A172 (cell line): ENCODE measurements around the gene NUSAP1. TPM values are rescaled to one million over a fixed set of nuclear protein-coding genes. Genes with fewer than 3 reads are reported as not detected.
A peak's percentile ranks its signal among the peaks of the same experiment; 100 is the strongest.
"Not testable (repeated sequence)": the region's sequence is repeated elsewhere in the genome, so short reads cannot be mapped to it uniquely, and the experiment has no call there.

Experiments used
- DNase-seq: peaks from one replicate; pipeline ENCODE4 v3.0.0-alpha.2; 2015; ENCODE audit warnings: low spot score
- total RNA-seq: library from RNA; depleted of rRNA; stranded (reverse); fragments of >200 nt; shearing (Covaris generic); gene quantifications from 2 replicates; pipeline ENCODE4 v1.2.3, GENCODE V29; 2014; rRNA removed

NUSAP1 gene
- total RNA-seq, 1 experiment from 2014 or later = 215 TPM

- no peak for DNase-seq
These were observed 78.8 kb downstream of the NUSAP1 start for GRCh38 chr15:41411441-41411840.

DNA sequence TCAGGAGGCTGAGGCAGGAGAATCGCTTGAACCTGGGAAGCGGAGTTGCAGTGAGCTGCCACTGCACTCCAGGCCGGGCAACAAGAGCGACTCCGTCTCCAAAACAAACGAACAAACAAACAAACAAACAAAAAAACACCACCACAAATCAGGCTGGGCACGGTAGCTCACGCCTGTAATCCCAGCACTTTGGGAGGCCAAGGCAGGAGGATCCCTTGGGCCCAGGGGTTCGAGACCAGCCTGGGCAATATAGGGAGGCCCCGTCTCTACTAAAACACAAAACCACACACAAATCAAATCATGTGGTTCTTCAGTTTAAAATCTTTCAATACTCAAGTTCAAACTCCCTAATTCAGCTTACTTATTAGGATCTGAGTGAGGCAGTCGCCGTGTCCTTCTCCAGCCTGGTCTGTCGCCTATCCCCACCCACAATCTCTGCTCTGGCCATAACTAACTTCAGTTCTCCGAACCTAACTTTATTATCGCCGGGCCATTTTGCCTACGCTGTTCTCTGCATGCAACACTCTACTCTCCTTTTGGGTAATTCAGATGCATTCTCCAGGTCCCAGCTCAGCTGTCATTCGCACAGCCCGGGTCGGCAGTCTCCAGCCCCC lies 83.6 kb downstream of the NUSAP1 start:
- DNase-seq = no peak

DNA sequence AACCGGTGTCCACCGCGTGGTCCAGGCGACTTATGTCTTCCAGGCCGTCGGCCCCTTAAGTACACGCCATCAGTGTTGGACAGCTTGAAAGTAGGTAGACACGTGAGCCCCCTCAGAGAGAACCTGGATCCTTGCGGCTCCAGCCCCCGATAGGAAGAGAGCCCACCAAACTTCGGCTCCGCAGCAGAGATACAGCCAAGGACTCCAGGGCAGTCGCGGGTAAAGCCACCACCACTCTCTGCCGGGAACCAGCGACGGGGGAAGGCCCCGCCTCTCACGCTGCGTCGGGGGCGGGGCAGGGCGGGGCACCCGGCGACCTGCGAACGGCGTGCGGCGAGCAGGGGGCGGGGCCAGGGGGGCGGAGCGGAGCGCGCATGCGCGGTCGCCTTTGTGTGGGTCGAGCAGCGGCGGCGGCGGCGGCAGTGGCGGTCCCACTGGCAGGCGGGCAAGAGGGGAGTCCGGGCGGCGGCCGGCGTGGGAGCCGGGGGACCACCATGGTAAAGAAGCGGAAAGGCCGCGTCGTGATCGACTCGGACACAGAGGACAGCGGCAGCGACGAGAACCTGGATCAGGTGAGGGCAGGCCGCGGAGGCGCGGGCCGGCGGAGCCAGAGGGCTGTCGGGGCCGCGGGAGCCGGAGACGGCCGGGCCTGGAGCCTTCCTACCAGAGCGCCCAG lies 84.2 kb downstream of the NUSAP1 start, which contains the start of gene RTF1:
RTF1 (plus strand) TSS at position 354 of the 676 bp plus-strand sequence; CDS start at position 375, 21 bp downstream.
- peak; percentile 70 for DNase-seq

- no peak for DNase-seq
These were observed 84.9 kb downstream of the NUSAP1 start for GRCh38 chr15:41417418-41418195.

DNA sequence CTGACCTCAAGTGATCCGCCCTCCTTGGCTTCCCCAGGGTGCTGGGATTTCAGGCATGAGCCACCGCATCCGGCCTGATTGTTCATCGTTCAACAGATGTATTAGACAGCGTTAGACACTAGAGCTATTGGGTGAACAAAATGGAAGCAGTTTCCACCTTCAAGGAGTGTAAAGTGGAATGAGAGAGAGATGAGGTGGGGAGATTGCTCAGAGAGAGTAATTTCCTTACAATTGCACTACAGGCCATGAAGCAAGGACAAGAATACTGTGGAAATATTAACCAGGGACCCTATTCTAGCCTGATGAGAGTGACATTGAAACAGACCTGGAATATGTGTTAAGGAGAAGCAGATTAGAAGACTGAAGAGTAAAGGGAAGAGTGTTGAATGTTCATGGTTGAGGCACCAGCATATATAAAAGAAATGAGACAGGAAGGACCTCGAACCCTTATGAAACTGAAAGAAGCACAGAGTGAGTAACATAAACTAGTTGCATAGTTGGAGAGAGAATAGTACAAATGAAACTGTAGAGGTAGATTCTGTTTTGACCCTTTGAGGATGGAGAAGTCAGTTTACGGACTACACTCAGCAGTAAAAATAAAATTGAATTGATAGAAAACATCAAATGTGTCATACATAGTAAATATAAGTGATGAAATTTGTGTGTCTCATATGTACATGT lies 91.4 kb downstream of the NUSAP1 start:
- DNase-seq = no peak

GRCh38 chr15:41424809-41425208 lies 92.1 kb downstream of the NUSAP1 start:
- DNase-seq = no peak

GRCh38 chr15:41425907-41426306 lies 93.2 kb downstream of the NUSAP1 start:
- not testable (repeated sequence) for DNase-seq

GRCh38 chr15:41429003-41429890 lies 96.6 kb downstream of the NUSAP1 start:
- DNase-seq = no peak

Other genes starting within 250 kb of the NUSAP1 start
- gene INO80, start 216.6 kb upstream of the NUSAP1 start, total RNA-seq = 13.1 and 14.9 TPM in 2 replicates
- gene EXD1, start 102.1 kb upstream of the NUSAP1 start, total RNA-seq = not detected in 2 replicates
- 63.7 and 81.4 TPM in 2 replicates for gene CHP1, start 101.6 kb upstream of the NUSAP1 start, total RNA-seq
- 38.0 and 41.6 TPM in 2 replicates for gene OIP5, start 290 bp upstream of the NUSAP1 start, total RNA-seq
- gene NDUFAF1, start 69.6 kb downstream of the NUSAP1 start, total RNA-seq = 47.2 and 50.9 TPM in 2 replicates
- 28.7 and 31.6 TPM in 2 replicates for gene RTF1, start 84.2 kb downstream of the NUSAP1 start, total RNA-seq
- gene ITPKA, start 161.0 kb downstream of the NUSAP1 start, total RNA-seq = 15.5 and 17.3 TPM in 2 replicates
- gene LTK, start 180.9 kb downstream of the NUSAP1 start, total RNA-seq = 4.3 and 5.2 TPM in 2 replicates
- gene RPAP1, start 211.4 kb downstream of the NUSAP1 start, total RNA-seq = 15.4 and 23.6 TPM in 2 replicates
- gene TYRO3, start 226.3 kb downstream of the NUSAP1 start, total RNA-seq = 10.7 and 22.2 TPM in 2 replicates